NCI-H510A treated with DMSO at 0.1 percent for 48 hours (cell line): ENCODE measurements around the gene LDLRAD3.
"Not testable (repeated sequence)": the region's sequence is repeated elsewhere in the genome, so short reads cannot be mapped to it uniquely, and the experiment has no call there.

Experiments
- DNase-seq: peaks from one replicate; lab custom pipeline; 2025; lab: John Stamatoyannopoulos, UW

Gene LDLRAD3

GRCh38 chr11:36164506-36165250 is 220.8 kb downstream of the LDLRAD3 start:
- DNase-seq = no peak

- no peak for DNase-seq
These were observed 221.9 kb downstream of the LDLRAD3 start for GRCh38 chr11:36165621-36166397.

- no peak for DNase-seq
These were observed 223.2 kb downstream of the LDLRAD3 start for GRCh38 chr11:36167073-36167472.

- no peak for DNase-seq
These were observed 223.9 kb downstream of the LDLRAD3 start for GRCh38 chr11:36167729-36168128.

- DNase-seq = no peak
These were observed 234.0 kb downstream of the LDLRAD3 start for GRCh38 chr11:36177836-36178235.

GRCh38 chr11:36186340-36187175 is 242.7 kb downstream of the LDLRAD3 start:
- no peak for DNase-seq

- no peak for DNase-seq
These were observed 243.8 kb downstream of the LDLRAD3 start for GRCh38 chr11:36187622-36188021.

- not testable (repeated sequence) for DNase-seq
These were observed 245.9 kb downstream of the LDLRAD3 start for GRCh38 chr11:36189735-36190134.

GRCh38 chr11:36191941-36192340 is 248.1 kb downstream of the LDLRAD3 start:
- no peak for DNase-seq

- no peak for DNase-seq
These were observed 248.8 kb downstream of the LDLRAD3 start for GRCh38 chr11:36192425-36193289.

GRCh38 chr11:36193290-36193619 is 249.4 kb downstream of the LDLRAD3 start:
- no peak for DNase-seq

- no peak for DNase-seq
These were observed 249.9 kb downstream of the LDLRAD3 start for GRCh38 chr11:36193721-36194120.

GRCh38 chr11:36195496-36196354 is 251.9 kb downstream of the LDLRAD3 start:
- no peak for DNase-seq

GRCh38 chr11:36196411-36196998 is 252.6 kb downstream of the LDLRAD3 start:
- no peak for DNase-seq

GRCh38 chr11:36201411-36201810 is 257.5 kb downstream of the LDLRAD3 start:
- no peak for DNase-seq

GRCh38 chr11:36205536-36205935 is 261.7 kb downstream of the LDLRAD3 start:
- DNase-seq = no peak

- DNase-seq = no peak
These were observed 266.7 kb downstream of the LDLRAD3 start for GRCh38 chr11:36210529-36210928.

- DNase-seq = no peak
These were observed 268.0 kb downstream of the LDLRAD3 start for GRCh38 chr11:36211761-36212430.

- DNase-seq = peak; percentile 3
These were observed 268.9 kb downstream of the LDLRAD3 start for GRCh38 chr11:36212564-36213392.
